Left lung (tissue), 10 donors: ENCODE measurements around the gene NNAT. TPM values are rescaled to one million over a fixed set of nuclear protein-coding genes. Genes with fewer than 3 reads are reported as not detected.

Experiments used
- ATAC-seq: fragments of 200-7000 bp; cut with Tn5 transposase; one replicate; pipeline ENCODE4 v1.9.1; 2020; ENCODE audit warnings: moderate library complexity
- DNase-seq, 4 donors: peaks; one replicate each; pipeline ENCODE4 v3.0.0-alpha.2; 2013 to 2020
- H3K27ac ChIP-seq, 2 donors: fragments of 200-600 bp; sonication (generic) in 1 of 2; one replicate each; pipeline versions ENCODE4 v1.5.0 to v1.8.0; 2020 to 2021
- H3K27me3 ChIP-seq, 2 donors: fragments of 200-600 bp; sonication (generic) in 1 of 2; one replicate each; pipeline versions ENCODE4 v1.5.0 to v1.8.0; 2020 to 2021
- H3K36me3 ChIP-seq, 2 donors: fragments of 200-600 bp; sonication (generic) in 1 of 2; one replicate each; pipeline versions ENCODE4 v1.5.0 to v1.8.0; 2020 to 2021
- H3K4me1 ChIP-seq, 2 donors: fragments of 200-600 bp; one replicate each; pipeline ENCODE4 v1.8.0; 2021
- H3K4me3 ChIP-seq, 2 donors: fragments of 200-600 bp; sonication (generic) in 1 of 2; one replicate each; pipeline versions ENCODE4 v1.5.0 to v1.8.0; 2020 to 2021; ENCODE audit warnings: mild to moderate bottlenecking in 1 of 2
- H3K9me3 ChIP-seq, 2 donors: fragments of 200-600 bp; sonication (generic) in 1 of 2; one replicate each; pipeline versions ENCODE4 v1.5.0 to v1.8.0; 2020 to 2021
- CTCF ChIP-seq, 2 donors: fragments of 200-600 bp; sonication (generic) in 1 of 2; IDR thresholded peaks; one replicate each; pipeline versions ENCODE4 v1.5.0 to v1.8.0; 2021; ENCODE audit warnings: antibody characterized with exemption in 2 of 2
- intact Hi-C, 2 donors: fragments of 100-400 bp; cut with DNase I; formaldehyde crosslinking; loops; one replicate each; pipeline versions ENCODE4 v1.11.2 to v1.14.2; 2022
- polyA plus RNA-seq, 6 donors: library from polyadenylated mRNA; unstranded; fragments of 120-200 nt; gene quantifications; one replicate each; pipeline ENCODE4 v1.2.1, GENCODE V29; 2013; ENCODE audit not compliant: insufficient read length in 6 of 6
- total RNA-seq, 2 donors: library from RNA; stranded (reverse); fragmentation: NEBNext Ultra II Directional; extraction: Animal tissue kit (Norgen Biotek cat#: 25700); gene quantifications; one replicate each; pipeline ENCODE4 v1.2.1, GENCODE V29; 2021
- donor health status: DM: no; HTN: yes; CAD: no.
- donor health status: DM: no; HTN: no; CAD: no.

Gene NNAT
- total and polyA plus RNA-seq, 8 donors: 0.45 to 65.0 (median 47.1) TPM

- Histone ChIP-seq H3K36me3 (peaks cover 0 to 52% of the 10 kb centered on the region in 2 donors), H3K4me3 (no peak overlapping the region), H3K9me3 (no peaks in the 10 kb centered on the region), H3K27me3 (peaks cover 0 to 11% of the 10 kb centered on the region in 2 donors), H3K27ac (no peak overlapping the region), H3K4me1 (peaks cover 16 to 50% of the 10 kb centered on the region in 2 donors)
- no peak for TF ChIP-seq CTCF (IDR thresholded peaks at IDR 0.05)
- DNase-seq: peak in 1 of 4 donors; percentile 56
- peak; percentile 72 for ATAC-seq
- intact Hi-C loops: no loop called here
These were observed 4.0 kb upstream of the NNAT start for GRCh38 chr20:37516811-37517750.

- intact Hi-C loops: no loop called here
- Histone ChIP-seq H3K4me3 (no peak overlapping the region), H3K36me3 (peaks cover 0 to 44% of the 10 kb centered on the region in 2 donors), H3K4me1 (peaks cover 16 to 56% of the 10 kb centered on the region in 2 donors), H3K9me3 (no peaks in the 10 kb centered on the region), H3K27me3 (peaks cover 0 to 11% of the 10 kb centered on the region in 2 donors), H3K27ac (no peak overlapping the region)
- no peak for DNase-seq
- TF ChIP-seq CTCF (IDR thresholded peaks at IDR 0.05): no peak
- no peak for ATAC-seq
These were observed 3.0 kb upstream of the NNAT start for GRCh38 chr20:37518059-37518458.

- peaks cover 16 to 64% of the 10 kb centered on the region in 2 donors for H3K4me1 ChIP-seq
These were observed 2.2 kb upstream of the NNAT start for GRCh38 chr20:37518606-37519507.

GRCh38 chr20:37519508-37520418, 1.3 kb upstream of the NNAT start:
- DNase-seq (no peak), ATAC-seq (no peak)
- intact Hi-C loops: loop anchor here in 1 of 2 donors (10.0 kb wide), 1 partner anchor 135 kb away; no protein-coding TSS in a partner anchor
- Histone ChIP-seq H3K9me3 (no peaks in the 10 kb centered on the region), H3K27me3 (peaks cover 0 to 11% of the 10 kb centered on the region in 2 donors), H3K4me3 (no peak overlapping the region), H3K27ac (peak overlapping the region; percentile 19 to 58), H3K36me3 (peaks cover 0 to 28% of the 10 kb centered on the region in 2 donors), H3K4me1 (peaks cover 18 to 73% of the 10 kb centered on the region in 2 donors)
- no peak for TF ChIP-seq CTCF (IDR thresholded peaks at IDR 0.05)

More at GRCh38 chr20:37518606-37519507, 2.2 kb upstream of the NNAT start:
- no peak overlapping the region for H3K4me3 ChIP-seq
- peak in 1 of 4 donors; percentile 83 for DNase-seq
- intact Hi-C loops: no loop called here
- H3K27ac ChIP-seq: peak overlapping the region; percentile 19 to 58
- H3K36me3 ChIP-seq: peaks cover 0 to 37% of the 10 kb centered on the region in 2 donors
- no peak for TF ChIP-seq CTCF (IDR thresholded peaks at IDR 0.05)
- no peaks in the 10 kb centered on the region for H3K9me3 ChIP-seq
- peaks cover 0 to 11% of the 10 kb centered on the region in 2 donors for H3K27me3 ChIP-seq
- peak; percentile 62 for ATAC-seq
